ENCODE data around the gene ZDHHC11B.
A peak's percentile ranks its signal among the peaks of the same experiment; 100 is the strongest.

The ZDHHC11B gene

DNA sequence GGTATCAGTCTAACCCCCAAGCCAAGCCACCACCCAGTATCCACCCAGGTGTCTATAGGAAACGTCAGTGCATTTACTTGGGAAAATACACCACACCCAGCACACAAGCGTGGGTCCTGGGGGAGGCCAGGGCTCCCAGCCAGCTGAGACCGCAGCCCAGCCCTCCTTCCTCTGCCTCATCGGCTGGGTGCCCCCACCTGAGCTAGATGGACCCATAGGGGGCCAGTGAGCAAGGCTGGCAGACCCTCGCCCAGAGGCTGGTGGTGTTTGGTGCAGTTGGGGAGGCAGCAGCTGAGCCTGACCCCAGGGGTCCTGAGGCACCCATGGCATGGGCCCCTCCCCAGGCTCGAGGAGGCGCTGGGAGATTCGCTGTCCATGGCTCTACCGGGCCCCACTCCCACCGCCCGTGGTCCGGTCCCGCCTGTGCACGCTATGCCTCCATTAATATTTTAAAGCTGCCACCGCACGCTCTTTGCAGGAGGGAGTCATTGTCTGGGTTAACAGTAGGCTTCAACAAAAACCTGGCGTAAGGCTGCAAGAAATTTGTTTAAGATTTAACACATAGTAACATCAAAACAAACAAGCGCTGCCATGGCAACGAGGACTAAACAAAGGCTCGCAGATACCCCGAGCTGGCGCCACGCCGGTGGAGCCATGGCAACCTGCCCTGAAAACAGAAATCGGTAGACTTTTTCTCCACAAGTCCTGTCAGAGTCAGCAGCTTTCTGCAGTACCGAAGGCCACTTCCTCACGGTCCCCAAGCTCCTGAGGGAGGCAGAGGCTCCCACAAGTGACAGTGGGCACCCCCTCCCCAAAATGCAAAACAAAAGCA lies 112.0 kb downstream of the ZDHHC11B start:
- TF ChIP-seq, protein P1, sequence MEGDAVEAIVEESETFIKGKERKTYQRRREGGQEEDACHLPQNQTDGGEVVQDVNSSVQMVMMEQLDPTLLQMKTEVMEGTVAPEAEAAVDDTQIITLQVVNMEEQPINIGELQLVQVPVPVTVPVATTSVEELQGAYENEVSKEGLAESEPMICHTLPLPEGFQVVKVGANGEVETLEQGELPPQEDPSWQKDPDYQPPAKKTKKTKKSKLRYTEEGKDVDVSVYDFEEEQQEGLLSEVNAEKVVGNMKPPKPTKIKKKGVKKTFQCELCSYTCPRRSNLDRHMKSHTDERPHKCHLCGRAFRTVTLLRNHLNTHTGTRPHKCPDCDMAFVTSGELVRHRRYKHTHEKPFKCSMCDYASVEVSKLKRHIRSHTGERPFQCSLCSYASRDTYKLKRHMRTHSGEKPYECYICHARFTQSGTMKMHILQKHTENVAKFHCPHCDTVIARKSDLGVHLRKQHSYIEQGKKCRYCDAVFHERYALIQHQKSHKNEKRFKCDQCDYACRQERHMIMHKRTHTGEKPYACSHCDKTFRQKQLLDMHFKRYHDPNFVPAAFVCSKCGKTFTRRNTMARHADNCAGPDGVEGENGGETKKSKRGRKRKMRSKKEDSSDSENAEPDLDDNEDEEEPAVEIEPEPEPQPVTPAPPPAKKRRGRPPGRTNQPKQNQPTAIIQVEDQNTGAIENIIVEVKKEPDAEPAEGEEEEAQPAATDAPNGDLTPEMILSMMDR (IDR thresholded peaks at IDR 0.05; ENCODE audit: insufficient read depth, low read length): no peak
- TF ChIP-seq, protein P2, sequence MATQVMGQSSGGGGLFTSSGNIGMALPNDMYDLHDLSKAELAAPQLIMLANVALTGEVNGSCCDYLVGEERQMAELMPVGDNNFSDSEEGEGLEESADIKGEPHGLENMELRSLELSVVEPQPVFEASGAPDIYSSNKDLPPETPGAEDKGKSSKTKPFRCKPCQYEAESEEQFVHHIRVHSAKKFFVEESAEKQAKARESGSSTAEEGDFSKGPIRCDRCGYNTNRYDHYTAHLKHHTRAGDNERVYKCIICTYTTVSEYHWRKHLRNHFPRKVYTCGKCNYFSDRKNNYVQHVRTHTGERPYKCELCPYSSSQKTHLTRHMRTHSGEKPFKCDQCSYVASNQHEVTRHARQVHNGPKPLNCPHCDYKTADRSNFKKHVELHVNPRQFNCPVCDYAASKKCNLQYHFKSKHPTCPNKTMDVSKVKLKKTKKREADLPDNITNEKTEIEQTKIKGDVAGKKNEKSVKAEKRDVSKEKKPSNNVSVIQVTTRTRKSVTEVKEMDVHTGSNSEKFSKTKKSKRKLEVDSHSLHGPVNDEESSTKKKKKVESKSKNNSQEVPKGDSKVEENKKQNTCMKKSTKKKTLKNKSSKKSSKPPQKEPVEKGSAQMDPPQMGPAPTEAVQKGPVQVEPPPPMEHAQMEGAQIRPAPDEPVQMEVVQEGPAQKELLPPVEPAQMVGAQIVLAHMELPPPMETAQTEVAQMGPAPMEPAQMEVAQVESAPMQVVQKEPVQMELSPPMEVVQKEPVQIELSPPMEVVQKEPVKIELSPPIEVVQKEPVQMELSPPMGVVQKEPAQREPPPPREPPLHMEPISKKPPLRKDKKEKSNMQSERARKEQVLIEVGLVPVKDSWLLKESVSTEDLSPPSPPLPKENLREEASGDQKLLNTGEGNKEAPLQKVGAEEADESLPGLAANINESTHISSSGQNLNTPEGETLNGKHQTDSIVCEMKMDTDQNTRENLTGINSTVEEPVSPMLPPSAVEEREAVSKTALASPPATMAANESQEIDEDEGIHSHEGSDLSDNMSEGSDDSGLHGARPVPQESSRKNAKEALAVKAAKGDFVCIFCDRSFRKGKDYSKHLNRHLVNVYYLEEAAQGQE (IDR thresholded peaks at IDR 0.05; ENCODE audit: insufficient replicate concordance, low read depth): no peak
- TF ChIP-seq GABPA (IDR thresholded peaks at IDR 0.05; ENCODE audit: low read depth) (no peak), POLR2AphosphoS5 (IDR thresholded peaks at IDR 0.05; ENCODE audit: low read depth) (no peak; the same call in 1 of the 2 replicates)
- Histone ChIP-seq H3K27ac (replicated peaks) (no peak overlapping the region), H3K27me3 (ENCODE audit: insufficient read depth, poor library complexity, severe bottlenecking) (peaks cover 20% of the 10 kb centered on the region), H3K4me3 (replicated peaks; ENCODE audit: insufficient read depth, low read length) (no peak overlapping the region)
- DNase-seq (ENCODE audit: low read depth in 1 of 2, low spot score in 1 of 2): peak in 1 of 2 experiments; percentile 50

DNA sequence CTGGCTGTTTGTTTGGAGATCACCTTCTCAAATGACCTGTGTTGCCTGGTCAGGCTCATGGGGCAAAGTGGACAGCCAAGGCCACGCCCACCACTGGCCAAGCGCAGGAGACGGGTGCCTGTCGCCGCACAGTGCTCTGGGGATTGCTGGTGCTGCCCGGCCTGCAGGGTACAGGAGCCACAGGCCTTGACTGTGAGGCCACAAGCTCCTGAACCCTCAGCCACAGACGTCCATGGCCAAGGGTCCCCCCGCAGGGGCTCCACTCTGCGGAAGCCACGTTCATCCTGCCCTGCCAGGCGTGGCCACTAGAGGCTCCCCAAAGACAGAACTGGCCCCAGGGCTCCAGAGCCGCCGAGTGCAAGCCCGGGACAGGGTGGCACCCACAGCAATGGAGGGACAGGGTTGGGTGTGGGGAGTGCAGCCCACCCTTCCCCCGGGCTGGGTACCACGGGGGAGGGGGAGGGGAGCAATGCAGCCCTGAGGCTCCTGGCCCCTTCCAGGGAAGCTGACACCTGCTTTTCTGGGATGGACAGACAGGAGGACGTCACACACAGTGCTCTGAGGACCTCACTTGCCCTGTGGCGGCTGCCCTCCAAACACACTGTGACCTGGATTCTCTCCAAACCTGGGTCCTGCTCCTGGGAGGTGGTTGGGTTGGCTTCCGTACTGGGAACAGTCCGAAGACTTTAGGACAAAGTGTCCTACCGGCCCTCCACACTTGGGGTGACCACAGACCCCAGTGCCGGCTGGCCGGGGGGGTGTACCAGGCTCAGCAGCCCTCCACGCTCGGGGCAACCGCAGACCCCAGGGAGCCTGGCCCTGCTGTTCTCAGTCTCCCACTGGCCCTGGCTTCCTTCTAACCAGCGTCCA lies 112.8 kb downstream of the ZDHHC11B start:
- no peak overlapping the region for H3K27ac ChIP-seq (replicated peaks)
- no peak; the same call in 1 of the 2 replicates for TF ChIP-seq POLR2AphosphoS5 (IDR thresholded peaks at IDR 0.05; ENCODE audit: low read depth)
- TF ChIP-seq, protein P2 (IDR thresholded peaks at IDR 0.05; ENCODE audit: insufficient replicate concordance, low read depth): no peak
- TF ChIP-seq, protein P1 (IDR thresholded peaks at IDR 0.05; ENCODE audit: insufficient read depth, low read length): peak; percentile 83
- no peak for TF ChIP-seq GABPA (IDR thresholded peaks at IDR 0.05; ENCODE audit: low read depth)
- no peak for TF ChIP-seq SPI1 (IDR thresholded peaks at IDR 0.05; ENCODE audit: borderline replicate concordance, low read depth)
- peak in 1 of 2 experiments; percentile 69 for DNase-seq (ENCODE audit: low read depth in 1 of 2, low spot score in 1 of 2)
- no peak overlapping the region for H3K4me3 ChIP-seq (replicated peaks; ENCODE audit: insufficient read depth, low read length)
- H3K27me3 ChIP-seq (ENCODE audit: insufficient read depth, poor library complexity, severe bottlenecking): peaks cover 20% of the 10 kb centered on the region

DNA sequence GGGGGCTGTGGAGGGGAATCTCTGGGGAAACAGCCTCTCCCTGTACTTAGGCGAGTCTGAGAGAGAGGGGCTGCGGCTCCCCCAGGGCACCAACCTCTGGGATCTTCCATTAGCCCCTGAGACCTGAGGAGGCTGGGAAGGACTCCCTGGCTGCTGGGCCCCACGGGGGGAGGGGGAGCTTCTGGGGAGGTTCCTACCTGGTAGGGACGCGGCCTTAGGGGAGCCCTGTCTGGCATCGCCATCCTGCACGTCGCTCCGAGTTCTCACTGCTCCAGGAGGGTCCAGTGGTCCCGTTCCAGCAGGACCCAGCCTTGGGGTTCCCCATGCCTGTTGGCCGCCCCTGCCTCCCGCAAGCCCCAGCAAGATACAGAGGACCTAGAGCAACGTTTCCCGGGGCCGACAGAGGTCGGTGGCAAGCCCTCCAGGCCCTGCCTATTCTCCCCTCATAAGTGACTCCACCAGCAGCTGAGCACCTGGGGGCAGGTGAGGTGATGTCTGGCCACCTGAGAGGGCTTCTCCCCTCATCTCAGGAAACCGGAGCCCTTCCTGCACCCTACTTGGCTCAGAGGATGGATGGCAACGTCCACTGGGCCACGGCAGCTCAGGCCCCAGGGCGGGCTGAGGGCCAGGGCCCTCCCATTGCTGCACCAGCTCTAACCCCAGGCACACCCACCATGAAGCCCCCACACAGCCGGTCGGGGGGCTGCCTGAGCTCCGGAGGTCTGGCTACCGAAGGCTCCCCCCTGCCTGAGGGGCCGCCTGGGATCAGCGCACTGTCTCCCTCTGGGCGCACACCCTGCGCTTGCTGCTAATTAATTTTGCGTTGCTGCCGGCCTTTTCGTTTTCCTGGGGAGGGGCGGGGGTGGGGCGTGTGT lies 113.9 kb downstream of the ZDHHC11B start:
- TF ChIP-seq GABPA (IDR thresholded peaks at IDR 0.05; ENCODE audit: low read depth) (no peak), SPI1 (IDR thresholded peaks at IDR 0.05; ENCODE audit: borderline replicate concordance, low read depth) (no peak), POLR2AphosphoS5 (IDR thresholded peaks at IDR 0.05; ENCODE audit: low read depth) (no peak; the same call in none of the 2 replicates)
- TF ChIP-seq, protein P2 (IDR thresholded peaks at IDR 0.05; ENCODE audit: insufficient replicate concordance, low read depth): no peak
- TF ChIP-seq, protein P1 (IDR thresholded peaks at IDR 0.05; ENCODE audit: insufficient read depth, low read length): no peak
- no peak overlapping the region for H3K27ac ChIP-seq (replicated peaks)
- DNase-seq (ENCODE audit: low read depth in 1 of 2, low spot score in 1 of 2): no peak
- H3K4me3 ChIP-seq (replicated peaks; ENCODE audit: insufficient read depth, low read length): no peak overlapping the region
- H3K27me3 ChIP-seq (ENCODE audit: insufficient read depth, poor library complexity, severe bottlenecking): peaks cover 20% of the 10 kb centered on the region
